NT2/D1 (cell line): Measurements from ENCODE around the gene CANT1.

Experiments used
- DNase-seq: peaks from one replicate; pipeline ENCODE4 v3.0.0-alpha.2; 2011; ENCODE audit warnings: low read depth, low spot score
- H3K27me3 ChIP-seq: 2 replicates; pipeline ENCODE4 v1.6.0; 2011; ENCODE audit warnings: mild to moderate bottlenecking; ENCODE audit not compliant: insufficient read length, insufficient read depth
- H3K36me3 ChIP-seq: 2 replicates; pipeline ENCODE4 v1.6.1; 2011; ENCODE audit warnings: mild to moderate bottlenecking, low read length, mixed read lengths; ENCODE audit not compliant: insufficient read depth, insufficient read length
- H3K4me1 ChIP-seq: 2 replicates; pipeline ENCODE4 v1.5.1; 2011; ENCODE audit not compliant: insufficient read depth, insufficient read length
- H3K4me3 ChIP-seq: 2 replicates; pipeline ENCODE4 v1.5.1; 2011; ENCODE audit warnings: low read depth; ENCODE audit not compliant: insufficient read length
- H3K9ac ChIP-seq: 2 replicates; pipeline ENCODE4 v1.6.0; 2011; ENCODE audit warnings: low read depth; ENCODE audit not compliant: insufficient read length
- H3K9me3 ChIP-seq: 2 replicates; pipeline ENCODE4 v1.5.1; 2011; ENCODE audit warnings: mild to moderate bottlenecking, low read length; ENCODE audit not compliant: insufficient read depth
- SUZ12 ChIP-seq: IDR thresholded peaks from 2 replicates; pipeline ENCODE4 v1.6.1; 2011; ENCODE audit not compliant: insufficient read length, insufficient read depth; ENCODE audit errors: extremely low read depth
- YY1 ChIP-seq: IDR thresholded peaks from 2 replicates; pipeline ENCODE4 v1.6.1; 2011; ENCODE audit not compliant: insufficient read length, insufficient read depth
- ZNF274 ChIP-seq: IDR thresholded peaks from 2 replicates; pipeline ENCODE4 v1.6.1; 2011; ENCODE audit warnings: mild to moderate bottlenecking, low read depth, low read length

The CANT1 gene

GRCh38 chr17:79009397-79010303 is at the start of gene CANT1:
Gene CANT1 (minus strand): TSS chr17:79009764. CDS start chr17:78997622, 12,142 bp downstream.
- Histone ChIP-seq H3K9ac (peak within 1 kb of the TSS; percentile 94), H3K9me3 (peaks cover 25% of the 10 kb centered on the region), H3K4me1 (peaks cover 9% of the 10 kb centered on the region), H3K27me3 (peaks cover 12% of the 10 kb centered on the region), H3K36me3 (peaks cover 26% of the 10 kb centered on the region), H3K4me3 (peak within 1 kb of the TSS; percentile 98)
- TF ChIP-seq ZNF274: no peak
- TF ChIP-seq YY1: no peak
- TF ChIP-seq SUZ12: no peak
- DNase-seq: peak; percentile 66

GRCh38 chr17:79057737-79058385 is 48.3 kb upstream of the CANT1 start:
- Histone ChIP-seq H3K4me1 (no peaks in the 10 kb centered on the region), H3K27me3 (no peaks in the 10 kb centered on the region), H3K36me3 (no peaks in the 10 kb centered on the region), H3K9me3 (peaks cover 10% of the 10 kb centered on the region; the same call in 1 of the 2 replicates), H3K4me3 (no peak overlapping the region), H3K9ac (no peak overlapping the region)
- no peak for DNase-seq
- TF ChIP-seq YY1: no peak
- no peak for TF ChIP-seq ZNF274
- TF ChIP-seq SUZ12: no peak

- H3K27me3 ChIP-seq: no peaks in the 10 kb centered on the region
- no peak overlapping the region for H3K4me3 ChIP-seq
- H3K9me3 ChIP-seq: peaks cover 22% of the 10 kb centered on the region; the same call in 1 of the 2 replicates
- no peak overlapping the region for H3K9ac ChIP-seq
- DNase-seq: no peak
- TF ChIP-seq ZNF274: no peak
- H3K36me3 ChIP-seq: no peaks in the 10 kb centered on the region
- H3K4me1 ChIP-seq: no peaks in the 10 kb centered on the region
These were observed 45.6 kb upstream of the CANT1 start for GRCh38 chr17:79055197-79055596.

GRCh38 chr17:79054200-79054960 is 44.8 kb upstream of the CANT1 start:
- no peaks in the 10 kb centered on the region for H3K27me3 ChIP-seq
- no peak for DNase-seq
- peaks cover 22% of the 10 kb centered on the region; the same call in 1 of the 2 replicates for H3K9me3 ChIP-seq
- no peak overlapping the region for H3K9ac ChIP-seq
- H3K4me1 ChIP-seq: peaks cover 6% of the 10 kb centered on the region
- no peaks in the 10 kb centered on the region for H3K36me3 ChIP-seq
- H3K4me3 ChIP-seq: no peak overlapping the region
- TF ChIP-seq YY1 (no peak), SUZ12 (no peak), ZNF274 (no peak)

- H3K9me3 ChIP-seq: peaks cover 22% of the 10 kb centered on the region; the same call in 1 of the 2 replicates
- TF ChIP-seq SUZ12 (no peak), ZNF274 (no peak), YY1 (no peak)
- H3K4me3 ChIP-seq: no peak overlapping the region
- no peaks in the 10 kb centered on the region for H3K27me3 ChIP-seq
- DNase-seq: no peak
- H3K4me1 ChIP-seq: peaks cover 11% of the 10 kb centered on the region
- H3K36me3 ChIP-seq: no peaks in the 10 kb centered on the region
- no peak overlapping the region for H3K9ac ChIP-seq
These were observed 43.8 kb upstream of the CANT1 start for GRCh38 chr17:79053251-79053925.

- peaks cover 15% of the 10 kb centered on the region for H3K4me1 ChIP-seq
- H3K27me3 ChIP-seq: no peaks in the 10 kb centered on the region
- H3K9ac ChIP-seq: no peak overlapping the region
- no peaks in the 10 kb centered on the region for H3K36me3 ChIP-seq
- DNase-seq: no peak
- peaks cover 22% of the 10 kb centered on the region; the same call in 1 of the 2 replicates for H3K9me3 ChIP-seq
- TF ChIP-seq YY1: no peak
- TF ChIP-seq ZNF274: no peak
- no peak for TF ChIP-seq SUZ12
- H3K4me3 ChIP-seq: no peak overlapping the region
These were observed 42.6 kb upstream of the CANT1 start for GRCh38 chr17:79052131-79052530.
